ENCODE data around the gene LGALS4.
"Not testable (repeated sequence)": the region's sequence is repeated elsewhere in the genome, so short reads cannot be mapped to it uniquely, and the experiment has no call there.

LGALS4 gene

GRCh38 chr19:38793671-38794070, 19.1 kb downstream of the LGALS4 start:
- H3K27me3 ChIP-seq (ENCODE audit: insufficient read depth, low read depth) = no peaks in the 10 kb centered on the region
- H3K36me3 ChIP-seq (ENCODE audit: insufficient read depth) = no peaks in the 10 kb centered on the region
- H3K9ac ChIP-seq = no peak overlapping the region
- H4K20me1 ChIP-seq (ENCODE audit: insufficient read depth) = no peaks in the 10 kb centered on the region
- H3K4me3 ChIP-seq (IDR thresholded peaks at IDR 0.05; ENCODE audit: insufficient read depth, low read depth, low read length) = no peak overlapping the region
- no peak overlapping the region for H3K27ac ChIP-seq
- no peaks in the 10 kb centered on the region for H3K79me2 ChIP-seq (ENCODE audit: insufficient read depth, low read depth)
- no peak overlapping the region for H2AFZ ChIP-seq (ENCODE audit: low read depth)
- H3K4me1 ChIP-seq (ENCODE audit: low read depth, poor library complexity, severe bottlenecking) = no peaks in the 10 kb centered on the region
- TF ChIP-seq CTCF (conservative IDR thresholded peaks at IDR 0.05; ENCODE audit: low read depth, low read length) = no peak
- no peak overlapping the region for H3K4me2 ChIP-seq

GRCh38 chr19:38793177-38793576, 19.6 kb downstream of the LGALS4 start:
- no peaks in the 10 kb centered on the region for H3K27me3 ChIP-seq (ENCODE audit: insufficient read depth, low read depth)
- H3K36me3 ChIP-seq (ENCODE audit: insufficient read depth) = no peaks in the 10 kb centered on the region
- no peak overlapping the region for H3K4me2 ChIP-seq
- TF ChIP-seq CTCF (conservative IDR thresholded peaks at IDR 0.05; ENCODE audit: low read depth, low read length) = no peak
- no peak overlapping the region for H2AFZ ChIP-seq (ENCODE audit: low read depth)
- no peak overlapping the region for H3K9ac ChIP-seq
- H4K20me1 ChIP-seq (ENCODE audit: insufficient read depth) = no peaks in the 10 kb centered on the region
- no peak overlapping the region for H3K27ac ChIP-seq
- H3K4me3 ChIP-seq (IDR thresholded peaks at IDR 0.05; ENCODE audit: insufficient read depth, low read depth, low read length) = no peak overlapping the region
- H3K79me2 ChIP-seq (ENCODE audit: insufficient read depth, low read depth) = no peaks in the 10 kb centered on the region
- no peaks in the 10 kb centered on the region for H3K4me1 ChIP-seq (ENCODE audit: low read depth, poor library complexity, severe bottlenecking)

GRCh38 chr19:38792250-38793111, 20.3 kb downstream of the LGALS4 start:
- H3K4me3 ChIP-seq (IDR thresholded peaks at IDR 0.05; ENCODE audit: insufficient read depth, low read depth, low read length) = no peak overlapping the region

GRCh38 chr19:38791451-38792064, 21.2 kb downstream of the LGALS4 start:
- not testable (repeated sequence) for H2AFZ ChIP-seq (ENCODE audit: low read depth); H3K36me3 ChIP-seq (ENCODE audit: insufficient read depth); H3K4me2 ChIP-seq; H3K4me1 ChIP-seq (ENCODE audit: low read depth, poor library complexity, severe bottlenecking); H3K4me3 ChIP-seq (IDR thresholded peaks at IDR 0.05; ENCODE audit: insufficient read depth, low read depth, low read length); H3K27ac ChIP-seq; H3K79me2 ChIP-seq (ENCODE audit: insufficient read depth, low read depth); H4K20me1 ChIP-seq (ENCODE audit: insufficient read depth); H3K9ac ChIP-seq; H3K27me3 ChIP-seq (ENCODE audit: insufficient read depth, low read depth)

More at GRCh38 chr19:38792250-38793111, 20.3 kb downstream of the LGALS4 start:
- Histone ChIP-seq H3K4me2 (no peak overlapping the region), H3K4me1 (ENCODE audit: low read depth, poor library complexity, severe bottlenecking) (no peaks in the 10 kb centered on the region), H3K36me3 (ENCODE audit: insufficient read depth) (no peaks in the 10 kb centered on the region), H2AFZ (ENCODE audit: low read depth) (no peak overlapping the region), H4K20me1 (ENCODE audit: insufficient read depth) (no peaks in the 10 kb centered on the region), H3K9ac (no peak overlapping the region), H3K27me3 (ENCODE audit: insufficient read depth, low read depth) (no peaks in the 10 kb centered on the region), H3K79me2 (ENCODE audit: insufficient read depth, low read depth) (no peaks in the 10 kb centered on the region), H3K27ac (no peak overlapping the region)
- no peak for TF ChIP-seq CTCF (conservative IDR thresholded peaks at IDR 0.05; ENCODE audit: low read depth, low read length)

GRCh38 chr19:38790507-38791403, 22.0 kb downstream of the LGALS4 start:
- not testable (repeated sequence) for H4K20me1 ChIP-seq (ENCODE audit: insufficient read depth); H3K27ac ChIP-seq; H2AFZ ChIP-seq (ENCODE audit: low read depth); H3K4me3 ChIP-seq (IDR thresholded peaks at IDR 0.05; ENCODE audit: insufficient read depth, low read depth, low read length); H3K79me2 ChIP-seq (ENCODE audit: insufficient read depth, low read depth); H3K36me3 ChIP-seq (ENCODE audit: insufficient read depth); H3K27me3 ChIP-seq (ENCODE audit: insufficient read depth, low read depth); H3K9ac ChIP-seq; H3K4me2 ChIP-seq; H3K4me1 ChIP-seq (ENCODE audit: low read depth, poor library complexity, severe bottlenecking)

All from KMS-11 (cell line).